Measurements from ENCODE around the gene SPIN2B. TPM values are rescaled to one million over a fixed set of nuclear protein-coding genes. Genes with fewer than 3 reads are reported as not detected.

Gene SPIN2B
- total RNA-seq (2022; extraction: Qiagen RNA extraction; ENCODE audit: low read depth) = 9.1 to 10.9 TPM (median 9.7 TPM) in 5 replicates

DNA sequence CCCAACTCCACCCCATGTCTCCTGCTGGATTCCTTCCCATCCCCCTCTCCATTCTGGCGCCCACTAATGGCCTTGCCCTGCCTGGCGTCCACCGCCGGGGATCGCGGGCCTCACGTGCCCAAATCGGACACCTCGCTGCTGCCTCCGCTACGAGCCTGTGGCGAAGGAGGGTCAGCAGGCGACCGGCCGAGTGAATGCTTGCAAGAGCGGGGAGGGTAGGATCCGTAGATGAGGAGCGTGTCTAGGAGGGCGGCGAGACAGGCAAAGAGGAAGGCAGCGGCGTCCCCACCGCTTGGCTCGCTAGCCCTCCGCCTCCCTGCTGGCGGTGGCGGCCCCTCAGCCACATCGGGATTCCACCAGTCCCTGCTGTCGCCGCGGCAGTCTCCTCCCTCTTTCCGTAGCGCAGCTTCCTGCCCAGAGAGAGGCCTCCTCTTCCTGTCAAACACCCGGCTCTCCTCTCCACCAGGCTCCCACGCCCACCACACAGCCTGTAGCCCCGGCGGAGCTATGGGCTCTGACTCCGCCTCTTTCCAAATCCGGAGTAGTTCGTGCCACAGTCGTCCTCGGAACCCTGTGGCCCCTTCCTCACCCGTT is at the start of gene SPIN2B:
TSS of gene SPIN2B (minus strand) at position 387 of the 594 bp plus-strand sequence.

DNA sequence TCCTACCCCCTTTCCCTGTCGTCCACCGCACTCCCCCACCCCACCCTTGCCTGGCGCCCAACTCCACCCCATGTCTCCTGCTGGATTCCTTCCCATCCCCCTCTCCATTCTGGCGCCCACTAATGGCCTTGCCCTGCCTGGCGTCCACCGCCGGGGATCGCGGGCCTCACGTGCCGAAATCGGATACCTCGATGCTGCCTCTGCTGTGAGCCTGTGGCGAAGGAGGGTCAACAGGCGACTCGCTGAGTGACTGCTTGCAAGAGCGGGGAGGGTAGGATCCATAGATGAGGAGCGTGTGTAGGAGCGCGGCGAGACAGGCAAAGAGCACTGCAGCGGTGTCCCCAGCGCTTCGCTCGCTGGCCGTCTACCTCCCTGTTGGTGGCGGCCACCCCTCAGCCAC is 15.7 kb upstream of the SPIN2B start, which contains the start of gene SPIN2A:
TSS of gene SPIN2A (minus strand) at position 325 of the 400 bp plus-strand sequence. CDS start 800 bp downstream, outside the sequence.

Other genes starting within 250 kb of the SPIN2B start
- gene SPIN3, start 126.0 kb downstream of the SPIN2B start, total RNA-seq (2022; extraction: Qiagen RNA extraction; ENCODE audit: low read depth) = 5.7 to 7.9 TPM (median 7.1 TPM) in 5 replicates
- 0.12 to 0.32 TPM (median 0.14 TPM) in 4 of 5 replicates, not detected in the other for gene SPIN2A, start 15.8 kb upstream of the SPIN2B start, total RNA-seq (2022; extraction: Qiagen RNA extraction; ENCODE audit: low read depth)
- 0.07 to 0.23 TPM (median 0.12 TPM) in 3 of 5 replicates, not detected in the others for gene FAAH2, start 165.2 kb upstream of the SPIN2B start, total RNA-seq (2022; extraction: Qiagen RNA extraction; ENCODE audit: low read depth)